Hepatocyte (in vitro differentiated cells): Measurements from ENCODE around the gene SLC9A3. TPM values are rescaled to one million over a fixed set of nuclear protein-coding genes. Genes with fewer than 3 reads are reported as not detected.

Source experiments
- DNase-seq: peaks from one replicate; pipeline ENCODE4 v3.0.0-alpha.2; 2016; ENCODE audit warnings: low spot score
- H2AFZ ChIP-seq: fragments of 200-600 bp; sonication (generic); 2 replicates; pipeline ENCODE4 v1.6.0; 2016; ENCODE audit warnings: antibody characterized with exemption, mild to moderate bottlenecking
- H3K27ac ChIP-seq: fragments of 200-600 bp; sonication (generic); 2 replicates; pipeline ENCODE4 v1.5.1; 2016; ENCODE audit warnings: mild to moderate bottlenecking
- H3K27me3 ChIP-seq: fragments of 200-600 bp; sonication (generic); 2 replicates; pipeline ENCODE4 v1.6.1; 2016
- H3K36me3 ChIP-seq: fragments of 200-600 bp; sonication (generic); replicated peaks from 2 replicates; pipeline ENCODE4 v1.5.1; 2016; ENCODE audit warnings: low read depth; ENCODE audit not compliant: insufficient read depth
- H3K4me1 ChIP-seq: fragments of 200-600 bp; sonication (generic); 2 replicates; pipeline ENCODE4 v1.5.1; 2016; ENCODE audit warnings: mild to moderate bottlenecking, moderate library complexity; ENCODE audit not compliant: insufficient read depth
- H3K4me2 ChIP-seq: fragments of 200-600 bp; sonication (generic); 2 replicates; pipeline ENCODE4 v1.6.0; 2016
- H3K4me3 ChIP-seq: fragments of 200-600 bp; sonication (generic); 2 replicates; pipeline ENCODE4 v1.5.1; 2016; ENCODE audit warnings: mild to moderate bottlenecking
- H3K79me2 ChIP-seq: fragments of 200-600 bp; sonication (generic); 2 replicates; pipeline ENCODE4 v1.6.0; 2017; ENCODE audit warnings: mild to moderate bottlenecking
- H3K9me2 ChIP-seq: fragments of 200-600 bp; sonication (generic); replicated peaks from 2 replicates; pipeline ENCODE4 v1.6.0; 2017; ENCODE audit warnings: mild to moderate bottlenecking; ENCODE audit not compliant: insufficient read depth
- H3K9me3 ChIP-seq: fragments of 200-600 bp; sonication (generic); 2 replicates; pipeline ENCODE4 v1.5.1; 2016; ENCODE audit warnings: low read depth, mild to moderate bottlenecking
- H4K20me1 ChIP-seq: fragments of 200-600 bp; sonication (generic); 2 replicates; pipeline ENCODE4 v1.6.0; 2016; ENCODE audit warnings: mild to moderate bottlenecking; ENCODE audit not compliant: insufficient read depth, poor library complexity, severe bottlenecking
- CTCF ChIP-seq: fragments of 200-600 bp; sonication (generic); IDR thresholded peaks from 2 replicates; pipeline ENCODE4 v1.5.1; 2016; ENCODE audit warnings: antibody characterized with exemption, mild to moderate bottlenecking; ENCODE audit not compliant: poor library complexity
- EZH2 ChIP-seq: fragments of 200-600 bp; sonication (generic); IDR thresholded peaks from 2 replicates; pipeline ENCODE4 v1.6.1; 2016; ENCODE audit warnings: antibody characterized with exemption, mild to moderate bottlenecking, borderline replicate concordance
- EZH2phosphoT487 ChIP-seq: fragments of 200-600 bp; sonication (generic); IDR thresholded peaks from one replicate; pipeline ENCODE4 v1.6.1; 2018; ENCODE audit warnings: antibody characterized with exemption, mild to moderate bottlenecking, low read depth, moderate library complexity; ENCODE audit not compliant: unreplicated experiment, severe bottlenecking
- WGBS: methylation state at CpG from one replicate; pipeline ENCODE4 v1.1.6; 2016; ENCODE audit warnings: low lambda C conversion rate; ENCODE audit errors: missing lambda C conversion rate; 5-methylcytosine and 5-hydroxymethylcytosine counted together
- polyA plus RNA-seq: library from polyadenylated mRNA; unstranded; fragments of >200 nt; fragmentation: Nextera tagmentation; extraction: Ambion mirVana; gene quantifications from 2 replicates; pipeline ENCODE4 v1.2.1, GENCODE V29; 2016
- total RNA-seq: library from RNA; depleted of rRNA; stranded (reverse); fragments of >200 nt; gene quantifications from 2 replicates; pipeline ENCODE4 v1.2.3, GENCODE V29; 2014

SLC9A3 gene
- total and polyA plus RNA-seq, 2 experiments from 2014 or later = 4.8 to 7.4 TPM

- no peaks in the 10 kb centered on the region for H3K4me1 ChIP-seq
- no peaks in the 10 kb centered on the region for H3K79me2 ChIP-seq
- no peaks in the 10 kb centered on the region for H3K9me3 ChIP-seq
- no peak overlapping the region for H3K4me2 ChIP-seq
- H2AFZ ChIP-seq = no peak overlapping the region
- H3K4me3 ChIP-seq = no peak overlapping the region
- no peaks in the 10 kb centered on the region for H3K9me2 ChIP-seq
- no peak overlapping the region for H3K27ac ChIP-seq
- 97% methylated on average over 26 of the region's 26 CpGs for WGBS
- no peaks in the 10 kb centered on the region for H4K20me1 ChIP-seq
- DNase-seq = no peak
- H3K27me3 ChIP-seq = no peaks in the 10 kb centered on the region
- TF ChIP-seq EZH2 (no peak), CTCF (no peak), EZH2phosphoT487 (no peak)
- no peaks in the 10 kb centered on the region for H3K36me3 ChIP-seq
Observed at GRCh38 chr5:483011-483410, 41.2 kb downstream of the SLC9A3 start.

GRCh38 chr5:482506-482905 is 41.7 kb downstream of the SLC9A3 start:
- Histone ChIP-seq H3K27me3 (no peaks in the 10 kb centered on the region), H3K9me3 (no peaks in the 10 kb centered on the region), H3K9me2 (no peaks in the 10 kb centered on the region), H3K4me2 (no peak overlapping the region), H3K4me3 (no peak overlapping the region), H4K20me1 (no peaks in the 10 kb centered on the region), H3K79me2 (no peaks in the 10 kb centered on the region), H3K36me3 (no peaks in the 10 kb centered on the region), H3K4me1 (no peaks in the 10 kb centered on the region), H2AFZ (no peak overlapping the region), H3K27ac (no peak overlapping the region)
- TF ChIP-seq EZH2phosphoT487 (no peak), EZH2 (no peak), CTCF (no peak)
- 97% methylated on average over 14 of the region's 27 CpGs for WGBS
- no peak for DNase-seq

GRCh38 chr5:482021-482420 is 42.2 kb downstream of the SLC9A3 start:
- Histone ChIP-seq H3K4me2 (no peak overlapping the region), H4K20me1 (no peaks in the 10 kb centered on the region), H3K9me3 (no peaks in the 10 kb centered on the region), H2AFZ (no peak overlapping the region), H3K9me2 (no peaks in the 10 kb centered on the region), H3K27ac (no peak overlapping the region), H3K27me3 (no peaks in the 10 kb centered on the region), H3K4me1 (no peaks in the 10 kb centered on the region), H3K4me3 (no peak overlapping the region), H3K79me2 (no peaks in the 10 kb centered on the region), H3K36me3 (no peaks in the 10 kb centered on the region)
- no peak for DNase-seq
- TF ChIP-seq EZH2phosphoT487 (no peak), EZH2 (no peak), CTCF (no peak)
- WGBS = 94% methylated on average over 21 of the region's 24 CpGs

- H3K9me3 ChIP-seq = no peaks in the 10 kb centered on the region
- WGBS = 91% methylated on average over 16 of the region's 23 CpGs
- no peak overlapping the region for H3K4me3 ChIP-seq
- H3K27me3 ChIP-seq = no peaks in the 10 kb centered on the region
- no peak overlapping the region for H2AFZ ChIP-seq
- no peak overlapping the region for H3K27ac ChIP-seq
- H4K20me1 ChIP-seq = no peaks in the 10 kb centered on the region
- H3K79me2 ChIP-seq = no peaks in the 10 kb centered on the region
- no peaks in the 10 kb centered on the region for H3K36me3 ChIP-seq
- H3K4me1 ChIP-seq = no peaks in the 10 kb centered on the region
- no peak overlapping the region for H3K4me2 ChIP-seq
- H3K9me2 ChIP-seq = no peaks in the 10 kb centered on the region
- DNase-seq = no peak
- no peak for TF ChIP-seq EZH2phosphoT487
- TF ChIP-seq CTCF = no peak
- TF ChIP-seq EZH2 = no peak
Observed at GRCh38 chr5:481347-481746, 42.9 kb downstream of the SLC9A3 start.
